Body of pancreas (tissue), 4 donors: ENCODE results near the gene AGAP1. TPM values are rescaled to one million over a fixed set of nuclear protein-coding genes. Genes with fewer than 3 reads are reported as not detected.

Source experiments
- ATAC-seq: fragments of 150-250 bp; one replicate; pipeline ENCODE4 v1.9.1; 2016
- DNase-seq, 4 donors: peaks; one replicate each; pipeline ENCODE4 v3.0.0-alpha.2; 2019
- H3K27ac ChIP-seq, 4 donors: fragments of 200-600 bp; sonication (generic); 1 replicate in 3 of 4; 2 replicates in 1 of 4; pipeline versions ENCODE4 v1.5.1 to v1.6.1; 2016 to 2019; ENCODE audit warnings: mild to moderate bottlenecking in 1 of 4, mixed read lengths in 1 of 4, moderate library complexity in 1 of 4
- H3K27me3 ChIP-seq, 2 donors: fragments of 200-600 bp; sonication (generic); one replicate each; pipeline ENCODE4 v1.6.0; 2016; ENCODE audit warnings: mild to moderate bottlenecking in 1 of 2
- H3K36me3 ChIP-seq, 2 donors: fragments of 200-600 bp; sonication (generic); replicated peaks in 1 of 2; 2 replicates each; pipeline ENCODE4 v1.5.1; 2016; ENCODE audit warnings: low read depth in 2 of 2; ENCODE audit not compliant: insufficient read depth in 1 of 2
- H3K4me1 ChIP-seq: fragments of 200-600 bp; sonication (generic); one replicate; pipeline ENCODE4 v1.6.0; 2016
- H3K4me3 ChIP-seq, 2 donors: fragments of 200-600 bp; sonication (generic); 1 replicate in 1 of 2; 2 replicates in 1 of 2; pipeline ENCODE4 v1.5.1; 2016 to 2019
- H3K9me3 ChIP-seq, 3 donors: fragments of 200-600 bp; sonication (generic); 1 replicate in 2 of 3; 2 replicates in 1 of 3; pipeline ENCODE4 v1.5.1; 2016
- POLR2A ChIP-seq, 3 donors: fragments of 450-650 bp; IDR thresholded peaks; one replicate each; pipeline ENCODE4 v1.6.1; 2016; ENCODE audit warnings: antibody characterized with exemption in 3 of 3, mild to moderate bottlenecking in 2 of 3
- WGBS, 2 donors: methylation state at CpG; one replicate each; pipeline ENCODE4 v1.1.5; 2017; 5-methylcytosine and 5-hydroxymethylcytosine counted together
- intact Hi-C: fragments of 100-400 bp; cut with DNase I; formaldehyde crosslinking; loops from one replicate; pipeline ENCODE4 v1.15.1; 2023
- total RNA-seq, 2 donors: library from RNA; depleted of rRNA; stranded (reverse); fragments of >200 nt; gene quantifications; one replicate each; pipeline ENCODE4 v1.1.0, GENCODE V29; 2016
- TF ChIP-seq, protein P1 (sequence below), 7 experiments: fragments of 450-650 bp in 4 of 7; fragments of 200-600 bp in 3 of 7; sonication (generic) in 3 of 7; IDR thresholded peaks; one replicate each; pipeline ENCODE4 v1.5.1; 2016 to 2019; ENCODE audit warnings: antibody characterized with exemption in 7 of 7

AGAP1 gene
- total RNA-seq, 2 donors from 2014 or later = 21.3 to 32.6 TPM

- Histone ChIP-seq H3K9me3 (no peaks in the 10 kb centered on the region), H3K4me3 (no peak overlapping the region), H3K27ac (no peak overlapping the region), H3K4me1 (no peaks in the 10 kb centered on the region), H3K27me3 (no peaks in the 10 kb centered on the region), H3K36me3 (peaks cover 0 to 2% of the 10 kb centered on the region in 2 donors)
- intact Hi-C loops = no loop called here
- ATAC-seq (no peak), DNase-seq (no peak)
- TF ChIP-seq, protein P1, sequence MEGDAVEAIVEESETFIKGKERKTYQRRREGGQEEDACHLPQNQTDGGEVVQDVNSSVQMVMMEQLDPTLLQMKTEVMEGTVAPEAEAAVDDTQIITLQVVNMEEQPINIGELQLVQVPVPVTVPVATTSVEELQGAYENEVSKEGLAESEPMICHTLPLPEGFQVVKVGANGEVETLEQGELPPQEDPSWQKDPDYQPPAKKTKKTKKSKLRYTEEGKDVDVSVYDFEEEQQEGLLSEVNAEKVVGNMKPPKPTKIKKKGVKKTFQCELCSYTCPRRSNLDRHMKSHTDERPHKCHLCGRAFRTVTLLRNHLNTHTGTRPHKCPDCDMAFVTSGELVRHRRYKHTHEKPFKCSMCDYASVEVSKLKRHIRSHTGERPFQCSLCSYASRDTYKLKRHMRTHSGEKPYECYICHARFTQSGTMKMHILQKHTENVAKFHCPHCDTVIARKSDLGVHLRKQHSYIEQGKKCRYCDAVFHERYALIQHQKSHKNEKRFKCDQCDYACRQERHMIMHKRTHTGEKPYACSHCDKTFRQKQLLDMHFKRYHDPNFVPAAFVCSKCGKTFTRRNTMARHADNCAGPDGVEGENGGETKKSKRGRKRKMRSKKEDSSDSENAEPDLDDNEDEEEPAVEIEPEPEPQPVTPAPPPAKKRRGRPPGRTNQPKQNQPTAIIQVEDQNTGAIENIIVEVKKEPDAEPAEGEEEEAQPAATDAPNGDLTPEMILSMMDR (IDR thresholded peaks at IDR 0.05) = no peak
- no peak for TF ChIP-seq POLR2A (IDR thresholded peaks at IDR 0.05)
- 91 to 94% methylated on average over 3 to 6 of the region's 6 CpGs for WGBS, 2 donors
Measured at GRCh38 chr2:236130349-236130998, 636.6 kb downstream of the AGAP1 start.

GRCh38 chr2:236131073-236131692 lies 637.3 kb downstream of the AGAP1 start:
- Histone ChIP-seq H3K27me3 (no peaks in the 10 kb centered on the region), H3K9me3 (no peaks in the 10 kb centered on the region), H3K27ac (no peak overlapping the region), H3K4me1 (no peaks in the 10 kb centered on the region), H3K36me3 (no peaks in the 10 kb centered on the region), H3K4me3 (no peak overlapping the region)
- 88 to 96% methylated on average over 9 to 10 of the region's 10 CpGs for WGBS, 2 donors
- intact Hi-C loops = no loop called here
- TF ChIP-seq POLR2A (IDR thresholded peaks at IDR 0.05) = no peak
- TF ChIP-seq, protein P1 (IDR thresholded peaks at IDR 0.05) = no peak
- ATAC-seq (no peak), DNase-seq (no peak)

- Histone ChIP-seq H3K27me3 (no peaks in the 10 kb centered on the region), H3K4me1 (no peaks in the 10 kb centered on the region), H3K4me3 (no peak overlapping the region), H3K9me3 (no peaks in the 10 kb centered on the region), H3K36me3 (no peaks in the 10 kb centered on the region), H3K27ac (no peak overlapping the region)
- 84 to 94% methylated on average over 11 to 12 of the region's 12 CpGs for WGBS, 2 donors
- intact Hi-C loops = no loop called here
- DNase-seq = no peak
- no peak for ATAC-seq
- TF ChIP-seq POLR2A (IDR thresholded peaks at IDR 0.05) = no peak
- TF ChIP-seq, protein P1 (IDR thresholded peaks at IDR 0.05) = no peak
Measured at GRCh38 chr2:236133410-236134012, 639.7 kb downstream of the AGAP1 start.

DNA sequence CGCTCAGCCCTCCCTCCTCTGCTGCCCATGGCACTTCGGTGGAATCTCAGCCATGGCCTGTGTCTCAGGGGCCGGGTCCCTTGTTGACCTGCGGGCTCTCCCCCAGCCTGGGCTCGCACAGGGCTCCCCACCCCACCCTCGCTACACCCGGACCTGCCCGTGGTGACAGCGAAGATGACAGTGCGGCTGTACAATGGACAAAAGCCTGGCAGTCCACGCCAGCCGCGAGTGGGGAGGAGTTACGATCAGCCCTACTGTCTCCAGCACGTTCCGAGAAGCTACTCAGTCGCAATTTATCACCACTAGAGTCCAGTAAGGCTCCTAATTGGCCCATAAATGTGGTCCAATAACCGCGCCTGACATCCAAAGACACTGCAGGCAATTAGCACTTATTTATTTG lies 642.7 kb downstream of the AGAP1 start:
- Histone ChIP-seq H3K4me1 (no peaks in the 10 kb centered on the region), H3K4me3 (no peak overlapping the region), H3K27me3 (no peaks in the 10 kb centered on the region), H3K36me3 (no peaks in the 10 kb centered on the region), H3K9me3 (no peaks in the 10 kb centered on the region), H3K27ac (no peak overlapping the region)
- WGBS, 2 donors = 87 to 88% methylated on average over 19 of the region's 19 CpGs
- intact Hi-C loops = no loop called here
- TF ChIP-seq, protein P1 (IDR thresholded peaks at IDR 0.05) = no peak
- no peak for TF ChIP-seq POLR2A (IDR thresholded peaks at IDR 0.05)
- no peak for DNase-seq
- no peak for ATAC-seq
